GM06990 (cell line): ENCODE data around the gene ATP5ME.

Experiments
- DNase-seq: peaks from one replicate; pipeline ENCODE4 v3.0.0-alpha.2; 2011; ENCODE audit not compliant: insufficient read length; ENCODE audit errors: extremely low read depth
- H3K27me3 ChIP-seq: replicated peaks from 2 replicates; pipeline ENCODE4 v1.6.0; 2011; ENCODE audit warnings: low read length; ENCODE audit not compliant: control insufficient read depth, insufficient read depth
- H3K36me3 ChIP-seq: 2 replicates; pipeline ENCODE4 v1.5.1; 2011; ENCODE audit warnings: low read length; ENCODE audit not compliant: control insufficient read depth, insufficient read depth
- H3K4me3 ChIP-seq: replicated peaks from 2 replicates; pipeline ENCODE4 v1.5.1; 2011; ENCODE audit warnings: low read depth, mild to moderate bottlenecking, control low read depth, low read length
- CTCF ChIP-seq: IDR thresholded peaks from 2 replicates; pipeline ENCODE4 v1.5.1; 2011; ENCODE audit warnings: low read length, control low read depth, mild to moderate bottlenecking, inconsistent platforms; ENCODE audit not compliant: insufficient read depth, poor library complexity, severe bottlenecking

ATP5ME gene

GRCh38 chr4:679629-680028 lies 5.6 kb upstream of the ATP5ME start:
- Histone ChIP-seq H3K27me3 (no peaks in the 10 kb centered on the region), H3K36me3 (no peaks in the 10 kb centered on the region), H3K4me3 (no peak overlapping the region)
- DNase-seq, result no peak
- TF ChIP-seq CTCF, result no peak

- H3K27me3 ChIP-seq, result no peaks in the 10 kb centered on the region
- TF ChIP-seq CTCF, result no peak
- DNase-seq, result no peak
- H3K4me3 ChIP-seq, result no peak overlapping the region
- H3K36me3 ChIP-seq, result no peaks in the 10 kb centered on the region
These were observed 5.0 kb upstream of the ATP5ME start for GRCh38 chr4:679104-679481.

GRCh38 chr4:678331-679103 lies 4.4 kb upstream of the ATP5ME start:
- H3K36me3 ChIP-seq, result no peaks in the 10 kb centered on the region
- DNase-seq, result no peak
- H3K4me3 ChIP-seq, result no peak overlapping the region
- no peaks in the 10 kb centered on the region for H3K27me3 ChIP-seq
- no peak for TF ChIP-seq CTCF

- no peak for TF ChIP-seq CTCF
- Histone ChIP-seq H3K27me3 (no peaks in the 10 kb centered on the region), H3K36me3 (no peaks in the 10 kb centered on the region), H3K4me3 (no peak overlapping the region)
- DNase-seq, result no peak
These were observed 3.6 kb upstream of the ATP5ME start for GRCh38 chr4:677431-678293.

GRCh38 chr4:676871-677235 lies 2.8 kb upstream of the ATP5ME start:
- H3K4me3 ChIP-seq, result no peak overlapping the region
- DNase-seq, result no peak
- peaks cover 6% of the 10 kb centered on the region for H3K36me3 ChIP-seq
- no peaks in the 10 kb centered on the region for H3K27me3 ChIP-seq
- TF ChIP-seq CTCF, result no peak
